Smooth muscle cell (in vitro differentiated cells): ENCODE data around the gene WWTR1. TPM values are rescaled to one million over a fixed set of nuclear protein-coding genes. Genes with fewer than 3 reads are reported as not detected.

ENCODE experiments used
- DNase-seq: peaks from one replicate; lab custom pipeline; 2025; ENCODE audit not compliant: unreplicated experiment; lab: John Stamatoyannopoulos, UW
- H2AFZ ChIP-seq: fragments of 200-600 bp; sonication (generic); 2 replicates; pipeline ENCODE4 v1.6.0; 2016; ENCODE audit warnings: antibody characterized with exemption, low read depth, mild to moderate bottlenecking
- H3F3A ChIP-seq: fragments of 200-600 bp; sonication (generic); 2 replicates; pipeline ENCODE4 v1.6.0; 2017; ENCODE audit warnings: antibody characterized with exemption, low read depth
- H3K27ac ChIP-seq: fragments of 200-600 bp; sonication (generic); 2 replicates; pipeline ENCODE4 v1.5.1; 2016; ENCODE audit warnings: low read depth, mild to moderate bottlenecking
- H3K27me3 ChIP-seq: fragments of 200-600 bp; sonication (generic); 2 replicates; pipeline ENCODE4 v1.6.1; 2016; ENCODE audit warnings: low read depth, mild to moderate bottlenecking
- H3K36me3 ChIP-seq: fragments of 200-600 bp; sonication (generic); 2 replicates; pipeline ENCODE4 v1.5.1; 2016; ENCODE audit warnings: low read depth
- H3K4me1 ChIP-seq: fragments of 200-600 bp; sonication (generic); 2 replicates; pipeline ENCODE4 v1.5.1; 2016; ENCODE audit warnings: low read depth
- H3K4me2 ChIP-seq: fragments of 200-600 bp; sonication (generic); 2 replicates; pipeline ENCODE4 v1.6.0; 2016; ENCODE audit warnings: mild to moderate bottlenecking
- H3K4me3 ChIP-seq: fragments of 200-600 bp; sonication (generic); 2 replicates; pipeline ENCODE4 v1.5.1; 2016; ENCODE audit warnings: mild to moderate bottlenecking
- H3K79me2 ChIP-seq: fragments of 200-600 bp; sonication (generic); 2 replicates; pipeline ENCODE4 v1.6.0; 2016; ENCODE audit warnings: low read depth, mild to moderate bottlenecking
- H3K9ac ChIP-seq: fragments of 200-600 bp; sonication (generic); 2 replicates; pipeline ENCODE4 v1.6.0; 2016; ENCODE audit warnings: low read depth
- H3K9me3 ChIP-seq: fragments of 200-600 bp; sonication (generic); replicated peaks from 2 replicates; pipeline ENCODE4 v1.5.1; 2016; ENCODE audit warnings: low read depth
- H4K20me1 ChIP-seq: fragments of 200-600 bp; sonication (generic); 2 replicates; pipeline ENCODE4 v1.6.0; 2016; ENCODE audit warnings: low read depth
- WGBS: methylation state at CpG from one replicate; pipeline ENCODE4 v1.1.7; 2016; ENCODE audit warnings: low lambda C conversion rate; 5-methylcytosine and 5-hydroxymethylcytosine counted together
- polyA plus RNA-seq: library from polyadenylated mRNA; unstranded; fragments of >200 nt; fragmentation: Nextera tagmentation; extraction: Ambion mirVana; gene quantifications from 2 replicates; pipeline ENCODE4 v1.2.1, GENCODE V29; 2016
- total RNA-seq: library from RNA; depleted of rRNA; stranded (reverse); fragments of >200 nt; gene quantifications from 2 replicates; pipeline ENCODE4 v1.2.3, GENCODE V29; 2014
- TF ChIP-seq, protein P1 (sequence below): fragments of 200-600 bp; sonication (generic); IDR thresholded peaks from 2 replicates; pipeline ENCODE4 v1.5.1; 2017; ENCODE audit warnings: borderline replicate concordance, mild to moderate bottlenecking, antibody characterized with exemption; ENCODE audit not compliant: insufficient read depth, poor library complexity, severe bottlenecking

WWTR1 gene
- total and polyA plus RNA-seq, 2 experiments from 2014 or later: 38.4 to 55.6 TPM

GRCh38 chr3:149511040-149511626 lies 146.7 kb downstream of the WWTR1 start:
- Histone ChIP-seq H3K4me2 (no peak overlapping the region), H3K36me3 (no peaks in the 10 kb centered on the region), H4K20me1 (no peaks in the 10 kb centered on the region), H3F3A (peaks cover 6% of the 10 kb centered on the region), H3K4me3 (no peak overlapping the region), H3K27me3 (no peaks in the 10 kb centered on the region), H2AFZ (no peak overlapping the region), H3K4me1 (peaks cover 10% of the 10 kb centered on the region), H3K79me2 (no peaks in the 10 kb centered on the region), H3K9ac (no peak overlapping the region), H3K27ac (no peak overlapping the region), H3K9me3 (no peaks in the 10 kb centered on the region)
- TF ChIP-seq, protein P1, sequence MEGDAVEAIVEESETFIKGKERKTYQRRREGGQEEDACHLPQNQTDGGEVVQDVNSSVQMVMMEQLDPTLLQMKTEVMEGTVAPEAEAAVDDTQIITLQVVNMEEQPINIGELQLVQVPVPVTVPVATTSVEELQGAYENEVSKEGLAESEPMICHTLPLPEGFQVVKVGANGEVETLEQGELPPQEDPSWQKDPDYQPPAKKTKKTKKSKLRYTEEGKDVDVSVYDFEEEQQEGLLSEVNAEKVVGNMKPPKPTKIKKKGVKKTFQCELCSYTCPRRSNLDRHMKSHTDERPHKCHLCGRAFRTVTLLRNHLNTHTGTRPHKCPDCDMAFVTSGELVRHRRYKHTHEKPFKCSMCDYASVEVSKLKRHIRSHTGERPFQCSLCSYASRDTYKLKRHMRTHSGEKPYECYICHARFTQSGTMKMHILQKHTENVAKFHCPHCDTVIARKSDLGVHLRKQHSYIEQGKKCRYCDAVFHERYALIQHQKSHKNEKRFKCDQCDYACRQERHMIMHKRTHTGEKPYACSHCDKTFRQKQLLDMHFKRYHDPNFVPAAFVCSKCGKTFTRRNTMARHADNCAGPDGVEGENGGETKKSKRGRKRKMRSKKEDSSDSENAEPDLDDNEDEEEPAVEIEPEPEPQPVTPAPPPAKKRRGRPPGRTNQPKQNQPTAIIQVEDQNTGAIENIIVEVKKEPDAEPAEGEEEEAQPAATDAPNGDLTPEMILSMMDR: no peak
- DNase-seq: no peak
- 74% methylated on average over 3 of the region's 3 CpGs for WGBS

GRCh38 chr3:149510480-149510879 lies 147.3 kb downstream of the WWTR1 start:
- no peaks in the 10 kb centered on the region for H3K79me2 ChIP-seq
- peaks cover 10% of the 10 kb centered on the region for H3K4me1 ChIP-seq
- no peak overlapping the region for H3K4me3 ChIP-seq
- H3K4me2 ChIP-seq: no peak overlapping the region
- WGBS: 93% methylated on average over 3 of the region's 3 CpGs
- no peaks in the 10 kb centered on the region for H3K36me3 ChIP-seq
- no peaks in the 10 kb centered on the region for H3K9me3 ChIP-seq
- H3K27me3 ChIP-seq: no peaks in the 10 kb centered on the region
- TF ChIP-seq, protein P1: no peak
- H3K9ac ChIP-seq: no peak overlapping the region
- DNase-seq: no peak
- no peak overlapping the region for H3K27ac ChIP-seq
- H2AFZ ChIP-seq: no peak overlapping the region
- peaks cover 6% of the 10 kb centered on the region for H3F3A ChIP-seq
- no peaks in the 10 kb centered on the region for H4K20me1 ChIP-seq

GRCh38 chr3:149509526-149509925 lies 148.3 kb downstream of the WWTR1 start:
- TF ChIP-seq, protein P1: no peak
- Histone ChIP-seq H3K27ac (no peak overlapping the region), H3K36me3 (no peaks in the 10 kb centered on the region), H3K9ac (no peak overlapping the region), H3K79me2 (no peaks in the 10 kb centered on the region), H3K9me3 (no peaks in the 10 kb centered on the region), H3K4me3 (no peak overlapping the region), H3K4me1 (peaks cover 10% of the 10 kb centered on the region), H2AFZ (no peak overlapping the region), H3F3A (no peaks in the 10 kb centered on the region), H3K27me3 (no peaks in the 10 kb centered on the region), H3K4me2 (no peak overlapping the region), H4K20me1 (no peaks in the 10 kb centered on the region)
- DNase-seq: no peak
- WGBS: 73% methylated on average over 3 of the region's 3 CpGs
